ENCODE results near the gene SLCO1C1.
"Not testable (repeated sequence)": the region's sequence is repeated elsewhere in the genome, so short reads cannot be mapped to it uniquely, and the experiment has no call there.

SLCO1C1 gene

DNA sequence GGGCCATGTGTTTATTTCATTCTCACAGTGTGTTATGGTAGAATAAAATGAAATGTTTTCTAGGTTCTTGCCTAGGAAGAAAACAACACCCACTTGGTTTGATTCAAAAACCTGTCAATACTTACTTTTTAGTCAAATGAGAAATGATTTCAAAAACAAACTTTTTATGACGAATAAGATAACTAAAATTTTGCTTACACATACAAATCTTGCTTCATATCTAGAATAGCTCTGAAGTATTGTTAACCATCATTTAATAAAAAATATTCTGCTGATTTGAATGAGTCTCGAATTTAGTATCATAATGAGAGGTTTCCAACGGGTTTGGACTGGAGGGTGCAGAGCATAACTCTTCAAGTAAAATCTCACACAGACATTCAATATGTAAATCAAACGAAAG lies 23.2 kb downstream of the SLCO1C1 start:
- no peak overlapping the region for H3K9ac ChIP-seq (ENCODE audit: low read length)
- H3K4me1 ChIP-seq (ENCODE audit: control insufficient read depth, insufficient read depth, low read length), result no peaks in the 10 kb centered on the region
- H3K9me3 ChIP-seq (ENCODE audit: control insufficient read depth, low read length), result no peaks in the 10 kb centered on the region
- no peaks in the 10 kb centered on the region for H3K27me3 ChIP-seq (ENCODE audit: control insufficient read depth, insufficient read depth, low read length)
- no peak overlapping the region for H3K4me3 ChIP-seq (ENCODE audit: low read length)
- no peaks in the 10 kb centered on the region for H3K36me3 ChIP-seq (ENCODE audit: control insufficient read depth, insufficient read depth, low read length)

DNA sequence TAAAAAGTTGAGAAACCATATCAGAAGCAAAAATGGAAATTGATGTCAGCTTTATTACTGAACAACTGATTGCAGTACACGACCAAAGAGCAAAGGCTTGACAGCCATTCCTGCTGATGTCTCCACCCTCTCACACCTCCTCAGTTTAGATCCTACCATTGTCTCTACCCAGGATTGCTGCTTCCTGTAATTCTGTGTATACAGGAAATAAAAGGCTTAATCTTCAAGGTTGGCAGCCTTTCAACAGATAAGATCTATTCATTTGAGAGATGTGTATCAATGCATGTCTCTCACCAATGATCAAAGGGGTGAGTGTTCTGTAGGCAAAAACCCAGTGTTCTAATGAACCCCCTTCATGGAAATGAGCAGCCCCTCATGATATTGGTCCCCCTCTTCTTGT lies 27.0 kb downstream of the SLCO1C1 start:
- H3K9me3 ChIP-seq (ENCODE audit: control insufficient read depth, low read length), result no peaks in the 10 kb centered on the region
- H3K9ac ChIP-seq (ENCODE audit: low read length), result no peak overlapping the region
- no peaks in the 10 kb centered on the region for H3K36me3 ChIP-seq (ENCODE audit: control insufficient read depth, insufficient read depth, low read length)
- H3K27me3 ChIP-seq (ENCODE audit: control insufficient read depth, insufficient read depth, low read length), result no peaks in the 10 kb centered on the region
- no peak overlapping the region for H3K4me3 ChIP-seq (ENCODE audit: low read length)
- H3K4me1 ChIP-seq (ENCODE audit: control insufficient read depth, insufficient read depth, low read length), result no peaks in the 10 kb centered on the region

DNA sequence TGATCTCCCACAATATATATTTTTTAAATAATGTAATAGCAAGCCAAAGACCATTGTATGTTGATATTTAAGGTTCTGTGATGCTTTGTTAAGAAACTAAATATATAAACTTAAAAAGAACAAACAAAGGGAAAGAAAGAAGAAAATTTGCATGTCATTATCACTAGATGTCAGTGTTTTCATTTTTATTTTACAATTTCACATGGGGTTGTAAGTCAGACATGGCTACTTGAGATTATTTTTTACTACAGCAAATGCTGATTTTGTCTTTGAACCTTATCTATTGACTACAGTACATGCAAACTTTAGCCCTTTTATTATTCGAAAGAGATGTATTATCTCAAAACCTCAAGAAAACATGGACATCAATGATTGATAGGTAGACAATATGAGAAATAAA lies 36.1 kb downstream of the SLCO1C1 start:
- Histone ChIP-seq H3K36me3 (ENCODE audit: control insufficient read depth, insufficient read depth, low read length) (no peaks in the 10 kb centered on the region), H3K4me1 (ENCODE audit: control insufficient read depth, insufficient read depth, low read length) (no peaks in the 10 kb centered on the region), H3K9ac (ENCODE audit: low read length) (no peak overlapping the region), H3K9me3 (ENCODE audit: control insufficient read depth, low read length) (no peaks in the 10 kb centered on the region), H3K27me3 (ENCODE audit: control insufficient read depth, insufficient read depth, low read length) (no peaks in the 10 kb centered on the region), H3K4me3 (ENCODE audit: low read length) (no peak overlapping the region)

DNA sequence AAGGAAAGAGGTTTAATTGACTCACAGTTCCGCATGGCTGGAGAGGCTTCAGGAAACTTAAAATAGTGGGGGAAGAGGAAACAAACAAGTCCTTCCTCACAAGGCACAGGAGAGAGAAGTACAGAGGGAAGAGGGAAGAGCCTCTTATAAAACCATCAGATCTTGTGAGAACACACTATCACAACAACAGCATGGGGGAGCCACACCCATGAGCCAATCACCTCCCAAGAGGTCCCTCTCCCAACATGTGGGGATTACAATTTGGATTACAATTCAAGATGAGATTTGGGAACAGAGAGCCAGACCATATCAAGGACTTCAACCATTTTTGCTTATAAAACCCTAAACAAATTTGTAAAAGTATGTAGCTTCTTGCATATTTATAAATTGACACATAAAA lies 45.8 kb downstream of the SLCO1C1 start:
- no peak overlapping the region for H3K4me3 ChIP-seq (ENCODE audit: low read length)
- no peaks in the 10 kb centered on the region for H3K4me1 ChIP-seq (ENCODE audit: control insufficient read depth, insufficient read depth, low read length)
- no peaks in the 10 kb centered on the region for H3K36me3 ChIP-seq (ENCODE audit: control insufficient read depth, insufficient read depth, low read length)
- no peaks in the 10 kb centered on the region for H3K9me3 ChIP-seq (ENCODE audit: control insufficient read depth, low read length)
- no peaks in the 10 kb centered on the region for H3K27me3 ChIP-seq (ENCODE audit: control insufficient read depth, insufficient read depth, low read length)
- H3K9ac ChIP-seq (ENCODE audit: low read length), result no peak overlapping the region

DNA sequence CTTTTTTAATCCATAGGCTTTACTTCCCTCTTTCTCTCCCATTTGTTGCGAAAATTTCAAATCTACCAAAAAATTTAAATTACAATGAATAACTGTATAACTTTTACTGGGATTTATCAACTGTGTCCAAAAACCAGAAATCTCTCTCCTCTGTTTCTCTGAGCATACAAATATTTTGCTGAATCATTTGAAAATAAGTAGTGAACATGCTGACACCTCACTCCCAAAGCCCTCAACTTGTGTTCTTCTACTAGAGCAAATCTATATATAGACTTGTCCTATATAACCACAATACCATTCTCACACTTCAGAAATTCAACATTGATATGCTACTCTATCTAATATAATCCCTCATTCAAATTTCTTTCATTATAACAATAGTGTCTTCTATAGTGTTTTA lies 53.1 kb downstream of the SLCO1C1 start:
- Histone ChIP-seq H3K4me1 (ENCODE audit: control insufficient read depth, insufficient read depth, low read length) (no peaks in the 10 kb centered on the region), H3K9me3 (ENCODE audit: control insufficient read depth, low read length) (no peaks in the 10 kb centered on the region), H3K4me3 (ENCODE audit: low read length) (no peak overlapping the region), H3K9ac (ENCODE audit: low read length) (no peak overlapping the region), H3K36me3 (ENCODE audit: control insufficient read depth, insufficient read depth, low read length) (no peaks in the 10 kb centered on the region), H3K27me3 (ENCODE audit: control insufficient read depth, insufficient read depth, low read length) (no peaks in the 10 kb centered on the region)

DNA sequence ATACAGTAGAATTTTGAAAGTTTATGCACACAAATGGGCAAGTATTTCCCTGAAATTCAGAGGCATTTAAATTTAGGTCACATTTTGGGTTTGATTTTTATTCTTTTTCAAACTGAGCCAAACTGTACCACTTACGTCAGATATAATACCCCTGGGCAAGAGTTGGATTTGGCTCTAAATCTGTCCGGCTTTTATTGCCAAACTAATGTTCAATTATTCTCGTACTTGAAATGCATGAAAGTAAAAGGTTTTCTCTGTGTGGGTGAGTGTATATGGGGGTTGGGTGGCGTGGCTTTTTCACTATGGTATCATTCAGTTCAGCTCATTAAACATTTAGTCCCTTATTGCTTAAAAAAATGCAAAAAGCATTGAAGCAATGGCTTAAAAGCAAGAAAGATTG lies 55.9 kb downstream of the SLCO1C1 start:
- H3K27me3 ChIP-seq (ENCODE audit: control insufficient read depth, insufficient read depth, low read length), result no peaks in the 10 kb centered on the region
- no peak overlapping the region for H3K9ac ChIP-seq (ENCODE audit: low read length)
- H3K9me3 ChIP-seq (ENCODE audit: control insufficient read depth, low read length), result no peaks in the 10 kb centered on the region
- H3K36me3 ChIP-seq (ENCODE audit: control insufficient read depth, insufficient read depth, low read length), result no peaks in the 10 kb centered on the region
- H3K4me1 ChIP-seq (ENCODE audit: control insufficient read depth, insufficient read depth, low read length), result no peaks in the 10 kb centered on the region
- no peak overlapping the region for H3K4me3 ChIP-seq (ENCODE audit: low read length)

DNA sequence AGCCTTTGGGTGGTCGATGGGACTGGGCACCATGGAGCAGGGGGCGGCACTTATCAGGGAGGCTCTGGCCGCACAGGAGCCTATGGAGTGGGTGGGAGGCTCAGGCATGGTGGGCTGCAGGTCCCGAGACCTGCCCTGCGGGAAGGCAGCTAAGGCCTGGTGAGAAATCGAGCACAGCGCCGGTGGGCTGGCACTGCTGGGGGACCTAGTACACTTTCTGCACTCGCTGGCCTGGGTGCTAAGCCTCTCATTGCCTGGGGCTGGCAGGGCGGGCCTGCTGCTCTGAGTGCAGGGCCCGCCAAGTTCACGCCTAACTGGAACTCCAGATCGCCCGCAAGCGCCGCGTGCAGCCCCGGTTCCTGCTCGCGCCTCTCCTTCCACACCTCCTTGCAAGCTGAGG lies 82.3 kb downstream of the SLCO1C1 start:
- Histone ChIP-seq H3K9ac (ENCODE audit: low read length) (no peak overlapping the region), H3K9me3 (ENCODE audit: control insufficient read depth, low read length) (no peaks in the 10 kb centered on the region), H3K4me3 (ENCODE audit: low read length) (no peak overlapping the region), H3K27me3 (ENCODE audit: control insufficient read depth, insufficient read depth, low read length) (no peaks in the 10 kb centered on the region), H3K4me1 (ENCODE audit: control insufficient read depth, insufficient read depth, low read length) (no peaks in the 10 kb centered on the region), H3K36me3 (ENCODE audit: control insufficient read depth, insufficient read depth, low read length) (no peaks in the 10 kb centered on the region)

DNA sequence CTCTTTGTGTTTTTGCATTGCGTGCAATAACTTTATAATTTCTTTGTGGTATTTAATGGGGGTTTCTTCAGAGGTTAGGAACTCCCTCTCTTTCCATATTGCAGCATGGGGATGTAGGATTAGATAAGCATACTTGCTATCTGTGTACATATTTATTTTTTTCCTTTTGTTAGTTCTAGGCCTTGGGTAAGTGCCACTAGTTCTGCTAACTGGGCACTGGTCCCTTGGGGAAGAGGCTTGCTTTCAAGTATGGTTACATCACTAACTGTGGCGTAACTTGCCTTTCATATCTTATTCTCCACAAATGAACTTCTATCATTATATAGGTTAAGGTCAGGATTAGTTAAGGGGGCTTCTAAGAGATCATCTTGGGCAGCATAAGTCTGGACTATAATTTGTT lies 83.8 kb downstream of the SLCO1C1 start:
- Histone ChIP-seq H3K9ac (ENCODE audit: low read length) (no peak overlapping the region), H3K9me3 (ENCODE audit: control insufficient read depth, low read length) (no peaks in the 10 kb centered on the region), H3K27me3 (ENCODE audit: control insufficient read depth, insufficient read depth, low read length) (no peaks in the 10 kb centered on the region), H3K4me3 (ENCODE audit: low read length) (no peak overlapping the region), H3K36me3 (ENCODE audit: control insufficient read depth, insufficient read depth, low read length) (no peaks in the 10 kb centered on the region), H3K4me1 (ENCODE audit: control insufficient read depth, insufficient read depth, low read length) (no peaks in the 10 kb centered on the region)

DNA sequence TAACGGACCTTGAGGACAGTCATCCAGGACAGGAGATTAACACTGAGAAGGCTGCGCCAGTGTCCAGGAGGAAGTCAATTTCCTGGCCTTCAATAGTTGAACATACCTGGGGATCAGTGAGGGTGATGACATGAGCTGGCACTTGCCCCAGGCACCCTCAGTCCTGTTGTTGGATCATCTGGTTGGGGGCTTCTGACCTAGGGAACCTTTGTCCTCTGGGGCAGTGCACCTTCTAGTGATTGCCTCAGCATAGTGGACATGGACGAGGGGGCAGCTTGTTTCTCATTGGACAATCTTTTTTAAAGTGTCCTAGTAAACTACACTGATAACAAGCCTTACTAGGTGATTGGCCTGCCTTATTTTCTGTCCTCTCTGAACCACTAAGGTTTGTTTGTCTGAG lies 84.8 kb downstream of the SLCO1C1 start:
- H3K9me3 ChIP-seq (ENCODE audit: control insufficient read depth, low read length); H3K27me3 ChIP-seq (ENCODE audit: control insufficient read depth, insufficient read depth, low read length); H3K4me1 ChIP-seq (ENCODE audit: control insufficient read depth, insufficient read depth, low read length); H3K9ac ChIP-seq (ENCODE audit: low read length); H3K4me3 ChIP-seq (ENCODE audit: low read length); H3K36me3 ChIP-seq (ENCODE audit: control insufficient read depth, insufficient read depth, low read length): not testable (repeated sequence)

DNA sequence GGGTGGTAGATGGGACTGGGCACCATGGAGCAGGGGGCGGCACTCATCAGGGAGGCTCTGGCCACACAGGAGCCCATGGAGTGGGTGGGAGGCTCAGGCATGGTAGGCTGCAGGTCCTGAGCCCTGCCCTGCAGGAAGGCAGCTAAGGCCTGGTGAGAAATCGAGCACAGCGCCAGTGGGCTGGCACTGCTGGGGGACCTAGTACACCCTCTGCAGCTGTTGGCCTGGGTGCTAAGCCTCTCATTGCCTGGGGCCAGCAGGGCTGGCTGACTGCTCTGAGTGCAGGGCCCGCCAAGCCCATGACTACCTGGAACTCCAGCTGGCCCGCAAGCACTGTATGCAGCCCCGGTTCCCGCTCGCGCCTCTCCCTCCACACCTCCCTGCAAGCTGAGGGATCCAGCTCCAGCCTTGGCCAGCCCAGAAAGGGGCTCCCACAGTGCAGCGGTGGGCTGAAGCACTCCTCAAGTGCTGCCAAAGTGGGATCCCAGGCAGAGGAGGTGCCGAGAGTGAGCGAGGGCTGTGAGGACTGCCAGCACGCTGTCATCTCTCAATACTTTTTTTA lies 88.7 kb downstream of the SLCO1C1 start:
- not testable (repeated sequence) for H3K27me3 ChIP-seq (ENCODE audit: control insufficient read depth, insufficient read depth, low read length); H3K4me1 ChIP-seq (ENCODE audit: control insufficient read depth, insufficient read depth, low read length); H3K4me3 ChIP-seq (ENCODE audit: low read length); H3K9me3 ChIP-seq (ENCODE audit: control insufficient read depth, low read length); H3K36me3 ChIP-seq (ENCODE audit: control insufficient read depth, insufficient read depth, low read length); H3K9ac ChIP-seq (ENCODE audit: low read length)

DNA sequence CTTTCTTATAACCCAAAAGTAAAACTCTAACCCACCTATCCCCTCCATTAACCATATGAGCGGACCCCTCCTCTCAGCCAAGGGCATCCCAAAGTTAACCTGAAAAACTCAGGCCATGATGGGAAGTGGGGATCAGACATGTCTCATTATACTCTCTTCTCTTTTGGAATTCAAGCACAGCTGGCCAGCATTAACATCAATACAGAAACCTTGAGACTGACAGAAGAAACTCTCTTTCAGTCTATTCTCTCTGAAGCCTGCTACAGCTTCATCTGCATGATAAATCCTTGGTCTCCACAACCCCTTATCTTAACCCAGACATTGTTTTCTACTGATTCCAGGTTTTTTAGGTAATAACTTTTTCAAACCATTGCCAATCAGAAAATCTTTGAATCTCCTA lies 97.8 kb downstream of the SLCO1C1 start:
- no peaks in the 10 kb centered on the region for H3K36me3 ChIP-seq (ENCODE audit: control insufficient read depth, insufficient read depth, low read length)
- no peaks in the 10 kb centered on the region for H3K27me3 ChIP-seq (ENCODE audit: control insufficient read depth, insufficient read depth, low read length)
- H3K9ac ChIP-seq (ENCODE audit: low read length), result no peak overlapping the region
- no peak overlapping the region for H3K4me3 ChIP-seq (ENCODE audit: low read length)
- no peaks in the 10 kb centered on the region for H3K4me1 ChIP-seq (ENCODE audit: control insufficient read depth, insufficient read depth, low read length)
- no peaks in the 10 kb centered on the region for H3K9me3 ChIP-seq (ENCODE audit: control insufficient read depth, low read length)

DNA sequence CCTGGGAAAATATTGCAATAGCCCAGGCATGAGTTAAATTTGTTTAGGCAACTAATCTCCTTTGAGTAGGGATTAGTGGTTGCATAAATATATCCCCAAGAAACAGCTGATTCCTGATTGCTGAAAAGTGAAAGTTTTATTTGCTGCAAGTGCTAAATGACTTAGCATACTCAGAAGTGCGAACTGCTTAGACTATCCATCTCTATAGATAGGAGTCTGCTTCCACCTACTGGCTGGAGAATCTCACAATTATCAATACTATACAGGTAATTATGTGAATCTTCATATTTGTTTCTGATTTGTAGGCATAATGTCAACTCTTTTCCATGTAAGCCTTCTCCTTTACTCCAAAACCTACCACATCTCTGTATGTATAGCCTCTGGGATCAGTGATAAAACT lies 103.4 kb downstream of the SLCO1C1 start:
- Histone ChIP-seq H3K4me1 (ENCODE audit: control insufficient read depth, insufficient read depth, low read length) (no peaks in the 10 kb centered on the region), H3K9ac (ENCODE audit: low read length) (no peak overlapping the region), H3K9me3 (ENCODE audit: control insufficient read depth, low read length) (no peaks in the 10 kb centered on the region), H3K36me3 (ENCODE audit: control insufficient read depth, insufficient read depth, low read length) (no peaks in the 10 kb centered on the region), H3K4me3 (ENCODE audit: low read length) (no peak overlapping the region), H3K27me3 (ENCODE audit: control insufficient read depth, insufficient read depth, low read length) (no peaks in the 10 kb centered on the region)

DNA sequence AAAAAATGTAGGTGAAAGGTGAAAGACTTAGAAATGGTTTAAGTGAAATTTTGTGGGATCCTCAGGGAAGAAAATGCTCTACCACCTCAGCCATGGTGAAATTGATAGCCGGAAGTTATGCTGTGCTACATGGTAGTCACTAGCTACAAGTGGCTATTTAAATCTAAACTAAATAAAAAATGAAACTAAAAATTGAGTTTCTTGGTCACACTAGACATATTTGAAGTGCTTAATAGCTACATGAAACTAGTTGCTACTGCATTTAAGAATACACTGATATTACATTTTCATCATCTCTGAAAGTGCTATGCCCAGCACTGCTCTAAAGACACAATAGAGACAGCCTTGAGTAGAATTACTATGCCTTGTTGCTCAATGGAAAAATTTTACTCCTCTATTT lies 105.0 kb downstream of the SLCO1C1 start:
- Histone ChIP-seq H3K4me3 (ENCODE audit: low read length) (no peak overlapping the region), H3K9ac (ENCODE audit: low read length) (no peak overlapping the region), H3K36me3 (ENCODE audit: control insufficient read depth, insufficient read depth, low read length) (no peaks in the 10 kb centered on the region), H3K9me3 (ENCODE audit: control insufficient read depth, low read length) (no peaks in the 10 kb centered on the region), H3K27me3 (ENCODE audit: control insufficient read depth, insufficient read depth, low read length) (no peaks in the 10 kb centered on the region), H3K4me1 (ENCODE audit: control insufficient read depth, insufficient read depth, low read length) (no peaks in the 10 kb centered on the region)
